Epithelial cell of proximal tubule (primary cell): ENCODE results near the gene HSD17B11. TPM values are rescaled to one million over a fixed set of nuclear protein-coding genes. Genes with fewer than 3 reads are reported as not detected.
"Not testable (repeated sequence)": the region's sequence is repeated elsewhere in the genome, so short reads cannot be mapped to it uniquely, and the experiment has no call there.

ENCODE experiments used
- DNase-seq: peaks from one replicate; pipeline ENCODE4 v3.0.0-alpha.2; 2011; ENCODE audit warnings: low read depth
- H3K4me3 ChIP-seq: 2 replicates; pipeline ENCODE4 v1.5.1; 2011; ENCODE audit warnings: low read depth, mild to moderate bottlenecking, low read length
- CTCF ChIP-seq: conservative IDR thresholded peaks from 2 replicates; pipeline ENCODE4 v1.5.1; 2012; ENCODE audit warnings: low read depth, mild to moderate bottlenecking, low read length
- total RNA-seq: library from RNA; depleted of rRNA; stranded (reverse); fragments of >200 nt; gene quantifications from 2 replicates; pipeline ENCODE4 v1.2.3, GENCODE V29; 2015

HSD17B11 gene
- total RNA-seq, 1 donor from 2014 or later = 19.4 TPM

DNA sequence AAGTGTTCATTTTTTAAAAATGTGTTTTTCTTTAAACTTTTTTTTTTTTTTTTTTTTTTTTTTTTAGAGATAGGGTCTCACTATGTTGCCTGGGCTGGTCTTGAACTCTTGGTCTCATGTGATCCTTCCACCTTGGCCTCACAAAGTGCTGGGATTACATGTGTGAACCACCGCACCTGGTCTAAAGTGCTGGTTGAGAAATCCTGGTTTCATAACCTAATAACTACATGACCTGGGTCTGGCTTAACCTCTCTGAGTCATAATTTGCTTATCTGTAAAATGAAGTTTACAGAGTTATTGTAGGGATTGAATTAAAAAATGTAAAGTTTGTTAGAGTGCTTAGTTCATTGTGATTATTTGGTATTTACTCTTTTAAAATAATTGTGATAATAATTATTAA lies 73.5 kb downstream of the HSD17B11 start:
- no peak for TF ChIP-seq CTCF
- DNase-seq = no peak
- no peak overlapping the region for H3K4me3 ChIP-seq

DNA sequence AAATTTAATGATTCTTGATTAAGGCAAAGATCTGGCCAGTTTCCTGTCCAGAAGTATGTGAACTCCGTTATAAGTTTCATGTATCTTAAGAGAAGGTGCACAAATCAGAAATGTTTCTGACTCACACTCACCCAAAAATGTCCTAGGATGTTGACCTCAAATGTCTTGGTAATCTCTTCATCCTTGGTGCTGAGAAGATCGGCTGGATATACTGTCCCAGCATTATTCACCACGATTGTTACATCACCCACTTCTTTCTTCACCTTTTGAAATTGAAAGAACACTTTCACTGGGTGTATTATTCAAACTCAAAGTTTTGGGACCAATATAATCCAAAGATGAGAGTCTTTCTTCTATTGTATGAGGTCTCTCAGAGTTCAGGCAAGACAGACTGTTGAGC lies 74.0 kb downstream of the HSD17B11 start:
- no peak overlapping the region for H3K4me3 ChIP-seq

DNA sequence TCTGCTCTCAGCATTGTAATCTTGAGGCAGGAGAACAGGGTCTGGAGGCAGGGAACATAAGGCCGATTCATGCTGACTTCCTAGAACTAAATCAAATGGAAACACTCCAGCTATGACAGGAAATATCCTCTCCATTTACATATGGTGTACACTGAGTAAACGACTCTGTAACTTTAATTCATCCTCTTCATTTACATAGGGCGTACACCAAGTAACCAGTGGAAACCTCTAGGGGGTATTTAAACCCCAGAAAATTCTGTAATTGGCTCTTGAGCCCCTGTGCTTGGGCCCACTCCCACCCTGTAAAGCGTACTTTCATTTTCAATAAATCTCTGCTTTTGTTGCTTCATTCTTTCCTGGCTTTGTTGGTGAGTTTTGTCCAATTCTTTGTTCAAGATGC lies 76.0 kb downstream of the HSD17B11 start:
- DNase-seq, H3K4me3 ChIP-seq: not testable (repeated sequence)

More for the DNA sequence above, 74.0 kb downstream of the HSD17B11 start:
- TF ChIP-seq CTCF = no peak
- DNase-seq = no peak

DNA sequence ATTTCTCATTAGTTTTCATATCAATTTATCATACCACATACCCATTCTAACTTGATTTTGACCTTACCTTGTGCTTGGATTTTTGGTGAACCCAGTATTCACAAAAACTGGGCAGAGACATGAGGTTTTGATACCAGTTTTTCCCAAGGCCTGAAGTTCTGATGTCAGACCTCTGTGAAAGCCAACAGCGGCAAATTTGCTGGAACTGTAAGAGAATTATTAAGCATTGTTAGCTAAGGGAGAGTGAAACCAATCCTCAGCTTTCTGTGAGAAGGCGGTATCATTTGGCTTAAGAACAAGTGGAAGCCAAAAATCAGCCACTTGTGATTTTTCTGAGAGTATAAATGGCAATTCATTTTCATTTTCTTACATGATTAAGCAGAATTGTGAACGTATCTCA lies 77.2 kb downstream of the HSD17B11 start:
- no peak for TF ChIP-seq CTCF
- no peak for DNase-seq
- H3K4me3 ChIP-seq = no peak overlapping the region

- H3K4me3 ChIP-seq = no peak overlapping the region
Observed at GRCh38 chr4:87311684-87312083, 79.3 kb downstream of the HSD17B11 start.

GRCh38 chr4:87310691-87311335 lies 80.2 kb downstream of the HSD17B11 start:
- no peak for TF ChIP-seq CTCF
- DNase-seq = no peak
- no peak overlapping the region for H3K4me3 ChIP-seq

More at GRCh38 chr4:87311684-87312083, 79.3 kb downstream of the HSD17B11 start:
- TF ChIP-seq CTCF = no peak
- DNase-seq = no peak

DNA sequence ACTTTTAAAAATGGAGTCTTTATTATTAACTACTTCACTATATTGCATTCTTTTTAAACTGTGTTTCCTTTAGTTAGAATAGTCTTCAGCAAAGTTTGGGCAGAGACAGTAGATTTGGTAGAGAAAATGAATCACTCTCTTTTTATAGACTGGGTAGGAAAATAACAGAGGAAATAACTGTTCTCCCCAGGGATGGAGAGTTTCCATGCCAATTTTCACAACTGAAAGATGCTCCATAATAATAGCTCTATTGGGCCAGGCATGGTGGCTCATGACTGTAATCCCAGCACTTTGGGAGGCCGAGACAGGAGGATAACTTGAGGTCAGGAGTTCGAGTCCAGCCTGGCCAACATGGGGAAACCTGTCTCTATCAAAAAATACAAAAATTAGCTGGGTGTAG lies 81.4 kb downstream of the HSD17B11 start:
- no peak for DNase-seq
- no peak overlapping the region for H3K4me3 ChIP-seq
- no peak for TF ChIP-seq CTCF

- no peak for TF ChIP-seq CTCF
- H3K4me3 ChIP-seq = no peak overlapping the region
- DNase-seq = no peak
Observed at GRCh38 chr4:87306056-87306455, 84.9 kb downstream of the HSD17B11 start.
